HEK293T (cell line): Measurements from ENCODE around the gene PLEKHA6.

ENCODE experiments used
- CTCF ChIA-PET: fragments of 350-600 bp; formaldehyde crosslinking; extraction: SDS; loops from one replicate; lab custom pipeline; 2021; ENCODE audit warnings: antibody characterized with exemption, inconsistent platforms; lab: Yijun Ruan, JAX
- POLR2A ChIA-PET: fragments of 350-600 bp; formaldehyde crosslinking; extraction: SDS; loops from one replicate; lab custom pipeline; 2020; ENCODE audit warnings: antibody characterized with exemption, inconsistent platforms; lab: Yijun Ruan, JAX
- DNase-seq: peaks from one replicate; pipeline ENCODE4 v3.0.0; 2012; ENCODE audit warnings: mixed read lengths; ENCODE audit errors: extremely low spot score
- ARNT ChIP-seq: fragments of 450-650 bp; IDR thresholded peaks from 2 replicates; pipeline ENCODE4 v1.6.1; 2017; ENCODE audit warnings: mild to moderate bottlenecking
- BHLHE40 ChIP-seq: fragments of 450-650 bp; IDR thresholded peaks from 2 replicates; pipeline ENCODE4 v1.6.1; 2016; ENCODE audit warnings: mild to moderate bottlenecking, moderate library complexity, borderline replicate concordance
- CTBP1 ChIP-seq: fragments of 450-650 bp; IDR thresholded peaks from 2 replicates; pipeline ENCODE4 v1.6.1; 2016; ENCODE audit warnings: borderline replicate concordance
- ELF4 ChIP-seq: fragments of 450-650 bp; IDR thresholded peaks from 2 replicates; pipeline ENCODE4 v1.6.1; 2017; ENCODE audit warnings: antibody characterized with exemption
- FOXA1 ChIP-seq: fragments of 450-650 bp; IDR thresholded peaks from 2 replicates; pipeline ENCODE4 v1.6.1; 2016; ENCODE audit warnings: mild to moderate bottlenecking
- FOXK2 ChIP-seq: fragments of 450-650 bp; IDR thresholded peaks from 2 replicates; pipeline ENCODE4 v1.6.1; 2016; ENCODE audit warnings: mild to moderate bottlenecking
- FOXM1 ChIP-seq: fragments of 450-650 bp; IDR thresholded peaks from 2 replicates; pipeline ENCODE4 v1.6.1; 2017; ENCODE audit warnings: mild to moderate bottlenecking, borderline replicate concordance
- HDGF ChIP-seq: fragments of 450-650 bp; IDR thresholded peaks from 2 replicates; pipeline ENCODE4 v1.6.1; 2017; ENCODE audit warnings: antibody characterized with exemption, borderline replicate concordance
- L3MBTL2 ChIP-seq: fragments of 450-650 bp; conservative IDR thresholded peaks from 2 replicates; pipeline ENCODE4 v1.6.1; 2016; ENCODE audit warnings: mild to moderate bottlenecking
- LEF1 ChIP-seq: fragments of 450-650 bp; IDR thresholded peaks from 2 replicates; pipeline ENCODE4 v1.6.1; 2017; ENCODE audit warnings: mild to moderate bottlenecking, borderline replicate concordance
- NFRKB ChIP-seq: fragments of 450-650 bp; IDR thresholded peaks from 2 replicates; pipeline ENCODE4 v1.6.1; 2016; ENCODE audit warnings: mild to moderate bottlenecking, moderate library complexity
- PKNOX1 ChIP-seq: fragments of 450-650 bp; IDR thresholded peaks from 2 replicates; pipeline ENCODE4 v1.6.1; 2016
- SP1 ChIP-seq: fragments of 450-650 bp; IDR thresholded peaks from 2 replicates; pipeline ENCODE4 v1.6.1; 2017
- SUZ12 ChIP-seq: fragments of 450-650 bp; IDR thresholded peaks from 2 replicates; pipeline ENCODE4 v1.6.1; 2016; ENCODE audit warnings: mild to moderate bottlenecking
- TARDBP ChIP-seq: fragments of 450-650 bp; IDR thresholded peaks from 2 replicates; pipeline ENCODE4 v1.6.1; 2016
- ZNF384 ChIP-seq: fragments of 450-650 bp; IDR thresholded peaks from 2 replicates; pipeline ENCODE4 v1.6.1; 2016

The PLEKHA6 gene

DNA sequence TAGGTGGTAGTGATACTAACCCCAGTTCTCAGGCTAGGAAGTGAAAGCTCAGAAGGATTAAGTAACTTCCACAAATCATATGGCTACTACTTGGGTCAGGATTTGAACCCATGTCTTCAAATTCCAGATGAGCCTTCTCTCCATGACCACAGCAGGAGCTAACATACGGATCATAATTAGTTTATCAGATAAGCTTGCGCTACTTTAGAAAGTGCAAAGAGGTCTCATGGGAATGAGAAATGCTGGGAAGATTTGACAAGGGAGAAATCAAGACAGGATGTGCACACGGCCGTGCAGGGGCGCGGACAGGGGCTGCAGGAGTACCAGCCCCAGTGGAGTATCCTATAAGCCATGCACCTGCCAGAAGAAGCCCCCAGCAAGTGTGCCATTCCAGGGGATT, 5.2 kb downstream of the PLEKHA6 start:
- TF ChIP-seq HDGF: no peak
- no peak for TF ChIP-seq NFRKB
- no peak for TF ChIP-seq FOXM1
- TF ChIP-seq CTBP1: no peak
- TF ChIP-seq ZNF384: no peak
- TF ChIP-seq SP1: no peak
- TF ChIP-seq LEF1: no peak
- no peak for TF ChIP-seq L3MBTL2
- no peak for TF ChIP-seq TARDBP
- TF ChIP-seq BHLHE40: no peak
- TF ChIP-seq PKNOX1: no peak
- TF ChIP-seq FOXA1: no peak
- no peak for TF ChIP-seq FOXK2
- CTCF ChIA-PET: interaction anchor here (1.0 to 1.7 kb wide), 2 partner anchors 9 to 96 kb away, joined by 3 to 8 read pairs; no protein-coding TSS in a partner anchor
- POLR2A ChIA-PET: interaction anchor here (0.9 kb wide), 1 partner anchor 8 kb away, joined by 3 read pairs; no protein-coding TSS in a partner anchor
- no peak for DNase-seq

GRCh38 chr1:204353213-204353910, 6.4 kb downstream of the PLEKHA6 start:
- ChIA-PET CTCF (no interaction called here), POLR2A (no interaction called here)
- TF ChIP-seq TARDBP: no peak
- TF ChIP-seq LEF1: no peak
- no peak for TF ChIP-seq HDGF
- TF ChIP-seq FOXK2: no peak
- TF ChIP-seq SP1: no peak
- no peak for TF ChIP-seq ARNT
- no peak for DNase-seq

GRCh38 chr1:204350857-204351573, 8.7 kb downstream of the PLEKHA6 start:
- POLR2A ChIA-PET: interaction anchor here (0.8 to 1.0 kb wide), 2 partner anchors 8 to 13 kb away, joined by 3 read pairs; no protein-coding TSS in a partner anchor

DNA sequence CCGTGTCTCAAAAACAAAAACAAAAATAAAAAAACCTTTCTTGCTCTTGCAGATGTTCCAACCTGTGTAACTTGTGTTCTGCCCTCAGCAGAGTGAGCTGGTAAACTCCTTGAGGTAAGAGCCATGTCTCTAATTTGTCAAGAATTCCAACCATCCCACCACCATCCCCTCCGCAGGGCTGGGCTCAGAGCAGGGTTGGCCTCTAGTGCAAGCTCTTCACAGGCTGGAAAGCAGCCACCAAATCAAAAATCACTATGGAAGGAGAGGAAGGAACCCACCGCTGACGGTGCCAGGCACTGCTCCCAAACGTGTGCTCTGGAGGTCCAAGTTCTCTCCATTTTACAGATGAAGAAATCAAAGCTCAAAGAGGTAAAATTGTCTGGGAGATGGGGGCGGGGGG, 9.4 kb downstream of the PLEKHA6 start:
- ChIA-PET POLR2A (no interaction called here), CTCF (interaction anchor here (0.6 to 1.4 kb wide), 3 partner anchors 10 to 1266 kb away, joined by 3 to 7 read pairs (median 4); partner anchors contain the start of gene PLEKHA6)
- no peak for TF ChIP-seq BHLHE40
- no peak for TF ChIP-seq ARNT
- TF ChIP-seq LEF1: no peak
- TF ChIP-seq ZNF384: no peak
- no peak for TF ChIP-seq L3MBTL2
- TF ChIP-seq SUZ12: no peak
- no peak for TF ChIP-seq FOXA1
- TF ChIP-seq NFRKB: no peak
- no peak for TF ChIP-seq SP1
- TF ChIP-seq FOXK2: no peak
- no peak for TF ChIP-seq PKNOX1
- TF ChIP-seq TARDBP: no peak
- no peak for DNase-seq

More at GRCh38 chr1:204350857-204351573, 8.7 kb downstream of the PLEKHA6 start:
- CTCF ChIA-PET: interaction anchor here (0.6 to 1.4 kb wide), 4 partner anchors 9 to 189 kb away, joined by 3 to 4 read pairs (median 4); partner anchors contain the start of gene PLEKHA6
- no peak for DNase-seq
- no peak for TF ChIP-seq HDGF
- TF ChIP-seq NFRKB: no peak
- TF ChIP-seq LEF1: no peak
- TF ChIP-seq CTBP1: no peak
- no peak for TF ChIP-seq ZNF384
- no peak for TF ChIP-seq PKNOX1
- no peak for TF ChIP-seq ELF4
- TF ChIP-seq L3MBTL2: no peak
- TF ChIP-seq ARNT: no peak
- TF ChIP-seq FOXA1: no peak
- TF ChIP-seq FOXK2: no peak
- TF ChIP-seq BHLHE40: no peak
- TF ChIP-seq TARDBP: no peak
- no peak for TF ChIP-seq FOXM1

DNA sequence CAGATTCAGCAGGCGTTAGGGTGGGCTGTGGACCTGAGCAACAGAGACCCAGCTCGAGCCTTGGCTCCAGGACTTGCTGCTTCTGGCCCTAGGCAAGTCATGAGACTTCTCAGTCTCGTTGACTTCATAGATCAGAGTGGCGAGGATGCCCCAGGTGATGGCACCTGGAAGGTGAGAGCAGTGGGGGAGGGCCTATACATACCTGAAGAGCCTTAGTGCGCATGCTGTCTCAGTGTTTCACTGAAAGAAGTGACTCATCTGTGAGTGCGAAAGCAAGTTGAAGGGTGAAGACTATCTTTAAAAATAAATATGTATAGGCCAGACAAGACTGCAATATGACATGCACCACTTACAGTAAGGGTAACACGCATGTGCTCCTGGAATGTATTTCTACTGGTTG, 10.1 kb downstream of the PLEKHA6 start:
- ChIA-PET CTCF (interaction anchor here (0.6 to 1.4 kb wide), 2 partner anchors 10 to 1265 kb away, joined by 3 to 7 read pairs; partner anchors contain the start of gene PLEKHA6), POLR2A (no interaction called here)
- DNase-seq: no peak
- TF ChIP-seq FOXM1 (no peak), TARDBP (no peak), FOXK2 (no peak), LEF1 (no peak), SUZ12 (no peak), L3MBTL2 (no peak), NFRKB (no peak), CTBP1 (no peak), FOXA1 (no peak), PKNOX1 (no peak), ARNT (no peak), SP1 (no peak), BHLHE40 (no peak), HDGF (no peak), ZNF384 (no peak), ELF4 (no peak)
